Raji (cell line): Measurements from ENCODE around the gene PTMA.

ENCODE experiments used
- POLR2A ChIP-seq: IDR thresholded peaks from 2 replicates; pipeline ENCODE4 v1.6.1; 2011; ENCODE audit warnings: low read depth, low read length, control low read depth; ENCODE audit not compliant: insufficient read depth

PTMA gene

DNA sequence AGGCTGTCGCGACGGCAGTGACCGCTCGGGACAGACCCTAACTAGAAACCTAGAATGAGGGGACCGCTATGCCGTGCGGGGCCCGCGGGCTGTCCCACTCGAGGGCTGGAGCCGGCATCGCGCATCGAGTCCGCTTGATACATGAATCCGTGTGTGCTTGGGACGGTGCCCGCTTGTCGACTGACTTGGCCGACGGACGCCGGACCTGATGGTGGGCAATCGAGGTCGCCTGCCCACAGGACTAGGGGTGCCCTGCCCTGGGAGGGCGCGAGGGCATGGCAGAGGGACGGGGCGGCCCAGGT, 749 bp upstream of the PTMA start:
- no peak for TF ChIP-seq POLR2A

DNA sequence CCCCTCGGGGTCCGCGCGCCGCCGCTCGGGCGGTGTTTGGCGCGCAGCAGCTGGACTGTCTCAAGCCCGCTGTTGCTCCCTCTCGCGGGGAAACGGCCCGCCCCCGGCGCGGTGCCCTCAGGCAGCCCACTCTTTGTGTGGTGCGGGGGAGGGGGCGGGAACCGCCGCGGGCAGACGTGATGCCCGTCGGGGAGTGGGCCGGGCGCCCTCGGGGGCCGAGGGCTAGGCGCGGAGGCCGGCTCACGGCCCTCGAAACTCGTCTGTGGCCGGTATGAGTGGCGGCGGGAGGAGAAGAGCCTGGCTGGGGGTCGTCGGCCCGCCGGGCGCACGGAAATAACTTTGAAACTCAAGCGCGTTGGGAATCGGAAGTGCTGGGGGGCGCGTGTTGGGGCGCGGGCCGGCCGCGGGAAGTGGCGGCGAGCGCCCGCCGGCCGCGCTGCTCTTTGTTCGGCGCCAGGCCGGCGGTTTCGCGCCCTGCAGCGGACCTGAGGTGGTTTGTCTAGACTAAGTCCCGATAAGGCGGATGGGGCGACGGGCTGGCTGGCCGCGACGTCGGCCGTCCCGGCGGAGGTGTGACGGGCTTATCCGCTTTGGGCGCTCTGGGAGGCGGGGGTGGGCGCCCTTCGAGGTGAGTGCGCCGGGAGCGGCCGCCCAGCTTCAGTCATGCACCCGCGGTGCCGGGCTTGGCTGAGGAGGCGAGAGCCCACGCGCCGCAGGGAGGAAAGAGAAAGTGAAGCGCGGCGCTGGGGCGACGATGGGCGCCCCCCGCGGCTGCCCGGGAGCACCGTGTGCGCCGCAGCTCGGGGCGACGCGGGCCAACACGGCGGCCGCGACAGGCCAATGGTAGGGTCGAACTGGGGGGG, 679 bp downstream of the PTMA start:
- TF ChIP-seq POLR2A: no peak

DNA sequence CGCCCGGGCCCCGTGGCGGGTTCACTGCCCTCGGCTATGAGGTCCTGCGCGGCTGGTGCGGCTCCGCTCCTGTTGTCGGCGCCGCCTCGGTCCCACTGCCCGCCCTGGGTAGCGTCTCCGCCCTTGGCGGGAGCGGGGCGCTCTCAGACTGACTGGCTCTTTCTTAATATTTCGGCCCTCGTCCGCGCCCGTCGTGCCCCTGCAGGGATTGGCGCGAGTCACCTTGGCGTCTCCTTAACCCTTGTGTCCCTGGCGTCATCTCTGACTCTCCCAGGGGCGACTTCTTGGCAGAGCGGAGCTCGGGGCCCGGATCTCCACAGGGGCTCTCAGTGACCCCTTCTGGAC, 1.3 kb downstream of the PTMA start:
- TF ChIP-seq POLR2A: no peak

DNA sequence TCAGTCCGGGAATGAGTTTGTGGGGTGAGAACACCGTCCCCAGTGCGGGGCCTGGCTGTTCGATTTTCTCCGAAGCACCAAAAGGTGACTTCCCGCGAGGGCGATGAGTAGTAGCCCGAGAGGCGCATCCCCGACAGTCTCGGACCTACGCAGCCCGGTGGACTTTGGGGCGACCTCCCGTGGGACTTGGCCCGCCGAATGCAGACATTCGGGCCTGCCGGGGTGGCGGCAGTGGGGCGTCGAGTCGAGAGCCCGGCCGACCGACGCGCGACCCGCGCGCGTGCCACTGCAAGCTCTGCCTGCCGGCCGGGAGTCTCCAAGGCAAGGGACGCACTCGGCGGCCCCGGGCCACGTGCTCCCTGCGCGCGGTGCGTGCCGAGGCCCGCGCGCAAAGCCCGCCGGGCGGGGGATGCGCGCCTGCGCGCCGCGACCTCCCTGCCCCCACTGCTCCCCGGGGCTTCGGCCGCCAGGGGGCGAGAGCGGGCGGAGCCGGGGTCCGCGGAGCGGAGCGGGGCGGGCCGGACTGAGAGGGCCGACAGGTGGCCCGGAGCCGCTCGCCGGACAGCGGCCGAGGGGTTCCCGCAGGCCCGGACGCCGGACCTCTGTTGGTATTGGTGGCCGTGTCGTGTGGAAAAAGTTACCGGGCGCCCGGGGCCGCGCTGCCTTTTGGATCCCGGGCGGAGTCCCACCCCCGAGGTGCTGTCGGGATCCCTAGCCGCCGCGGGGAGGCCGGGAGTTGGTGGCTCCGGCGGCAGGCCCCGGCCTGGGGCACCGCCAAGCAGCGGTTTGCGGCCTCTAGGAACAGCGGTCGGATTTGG, 1.9 kb downstream of the PTMA start:
- TF ChIP-seq POLR2A: peak; percentile 86

DNA sequence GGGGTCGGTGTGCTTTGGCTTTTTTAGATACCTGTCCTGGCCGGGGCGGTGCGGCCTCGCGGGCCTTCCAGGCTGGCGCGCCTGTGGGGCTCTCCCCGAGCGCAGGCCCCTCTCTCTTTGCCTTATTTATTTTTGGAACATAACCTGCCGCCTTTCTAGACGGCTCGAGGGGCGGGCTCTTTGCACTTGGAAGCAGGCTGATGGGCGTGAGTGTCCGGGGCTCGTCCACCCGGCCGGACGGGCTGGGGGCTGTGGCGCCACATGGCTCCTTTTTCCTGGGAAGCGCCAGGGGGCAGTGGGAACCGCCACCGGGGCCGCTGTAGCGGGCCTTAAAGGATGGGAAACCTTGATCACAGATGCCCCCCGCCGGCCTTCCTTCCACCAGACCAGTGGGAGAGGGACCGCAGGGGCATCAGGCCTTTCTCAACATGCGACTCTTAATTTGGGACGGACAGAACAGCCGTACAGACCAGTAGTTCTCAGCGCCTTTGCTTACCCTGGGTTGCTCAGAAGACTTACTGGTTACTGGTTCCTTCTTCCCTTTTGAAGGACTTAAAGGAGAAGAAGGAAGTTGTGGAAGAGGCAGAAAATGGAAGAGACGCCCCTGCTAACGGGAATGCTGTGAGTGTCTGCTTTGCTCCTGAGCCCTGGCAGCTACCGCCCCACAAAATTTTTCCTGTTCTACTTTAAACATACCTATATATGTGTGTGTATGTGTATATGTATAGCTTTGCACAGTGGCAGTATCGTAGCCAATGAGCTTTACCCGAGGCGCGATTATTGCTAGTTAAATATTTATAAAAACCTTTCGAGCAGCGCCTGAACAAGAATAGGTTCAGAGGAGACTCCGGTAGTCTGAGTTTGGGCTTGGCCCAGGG, 2.7 kb downstream of the PTMA start:
- TF ChIP-seq POLR2A: no peak

DNA sequence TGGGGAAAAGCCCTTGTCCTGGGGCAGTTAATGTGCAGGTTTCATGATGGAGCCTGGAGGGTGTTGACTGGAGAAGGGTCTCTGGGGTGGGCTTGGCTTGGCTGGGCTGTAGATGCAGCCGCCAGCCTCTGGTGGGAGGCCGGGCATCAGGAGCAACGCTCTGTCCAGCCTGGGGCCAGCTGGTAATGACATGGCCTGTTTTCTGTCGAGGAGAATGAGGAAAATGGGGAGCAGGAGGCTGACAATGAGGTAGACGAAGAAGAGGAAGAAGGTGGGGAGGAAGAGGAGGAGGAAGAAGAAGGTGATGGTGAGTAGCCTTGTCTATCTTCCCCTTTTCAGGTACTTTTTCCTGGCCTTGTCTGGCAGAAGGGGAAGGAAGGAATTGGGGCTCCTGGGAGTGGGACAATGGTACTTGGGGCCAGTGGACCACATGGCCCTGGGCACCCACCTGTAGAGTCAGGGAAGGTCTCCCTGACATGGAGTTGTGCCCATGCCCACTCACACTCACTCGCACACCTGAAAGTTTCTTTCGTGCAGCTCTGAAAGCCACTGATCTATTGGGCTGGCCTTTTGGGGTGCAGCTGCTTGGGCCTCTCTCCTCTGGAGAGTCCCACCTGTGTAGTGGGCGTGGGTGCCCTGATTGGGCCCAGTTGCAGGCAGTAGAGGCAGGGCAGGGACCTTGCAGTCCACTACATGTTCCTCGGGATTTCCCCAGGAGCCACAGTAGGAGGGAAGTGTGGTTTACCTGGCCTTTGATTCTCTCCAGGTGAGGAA, 3.5 kb downstream of the PTMA start:
- TF ChIP-seq POLR2A: no peak

DNA sequence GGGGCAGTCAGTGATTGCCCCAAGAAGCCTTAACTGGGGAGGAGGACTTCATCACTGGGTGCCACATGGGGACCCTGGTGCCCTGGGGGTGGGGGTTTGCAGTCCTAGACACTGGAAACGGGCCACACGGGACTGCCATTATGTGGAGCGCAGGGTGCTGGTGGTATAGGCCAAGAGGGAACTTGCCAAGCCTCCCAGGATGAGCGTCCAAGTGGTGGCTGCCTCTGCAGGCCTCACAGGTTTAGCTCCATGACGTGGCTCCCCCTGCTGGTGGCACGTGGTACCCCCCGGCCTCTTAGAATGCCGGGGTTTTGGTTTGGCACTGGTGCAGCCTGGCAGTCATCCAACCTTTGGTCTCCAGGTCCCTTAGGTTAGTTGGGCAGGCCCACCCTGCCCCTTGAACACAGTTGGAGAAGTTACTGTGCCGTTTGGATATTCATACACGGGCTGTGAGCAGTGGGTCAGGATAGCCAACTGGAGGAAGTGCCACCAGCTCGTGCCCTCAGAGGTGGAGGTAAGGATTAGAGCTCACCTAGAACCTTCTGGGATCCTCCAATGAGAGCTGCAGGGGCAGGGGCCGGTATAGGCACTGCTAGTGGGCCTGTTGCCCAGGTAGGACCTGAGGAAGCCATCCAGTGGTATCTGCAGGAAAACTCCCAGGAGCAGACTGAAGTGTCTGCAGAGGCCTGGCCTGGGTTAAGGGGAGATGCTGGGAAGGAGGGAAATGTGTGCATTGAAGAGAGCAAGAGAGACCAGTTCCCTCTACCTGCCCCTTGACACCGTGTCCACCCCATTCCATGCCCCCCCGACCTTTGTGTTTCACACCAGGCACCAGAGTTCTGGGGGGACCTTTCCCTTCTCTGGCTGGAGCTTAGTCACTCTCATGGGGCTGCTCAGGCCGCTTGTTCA, 5.7 kb downstream of the PTMA start:
- TF ChIP-seq POLR2A: peak; percentile 43

DNA sequence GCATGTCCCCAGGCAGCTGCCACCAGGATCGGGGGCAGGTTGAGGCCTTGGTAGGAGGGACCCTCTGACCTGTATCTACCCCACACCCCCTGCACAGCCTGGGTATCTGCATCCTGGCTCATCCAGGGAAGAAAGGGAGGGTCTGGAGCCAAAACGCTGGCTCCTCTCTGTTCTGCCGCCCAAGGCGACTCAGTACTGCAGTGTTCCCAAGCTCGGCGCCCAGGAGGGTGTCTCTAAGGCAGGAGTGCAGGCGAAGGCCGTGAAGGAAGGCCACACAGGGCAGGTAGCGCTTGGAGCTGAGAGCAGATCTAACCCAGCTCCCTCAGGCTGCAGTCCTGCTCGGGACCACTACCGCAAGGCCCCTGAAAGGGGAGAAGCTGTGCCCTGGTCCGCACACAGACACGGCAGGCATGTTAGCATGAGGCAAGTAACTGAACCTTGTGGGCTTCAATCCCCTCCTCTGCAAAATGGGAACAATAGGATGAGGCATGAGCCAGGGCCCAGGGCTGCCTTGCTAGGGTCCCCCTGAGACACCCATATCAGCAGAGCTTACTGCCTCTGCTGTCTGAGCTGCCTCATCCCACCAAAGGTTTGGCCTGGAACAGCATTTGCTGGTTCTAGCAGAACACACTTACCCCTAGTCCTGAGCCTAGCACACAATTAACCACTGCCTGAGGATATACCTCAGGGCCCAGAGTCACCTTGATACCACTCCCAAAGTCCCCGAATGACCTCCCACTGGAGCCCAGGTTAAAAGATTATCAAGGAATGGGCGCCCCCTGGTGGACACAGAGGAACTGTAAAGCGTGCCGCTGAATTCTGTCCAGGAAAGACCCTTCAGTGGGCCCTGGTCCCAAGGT, 6.5 kb downstream of the PTMA start:
- TF ChIP-seq POLR2A: no peak

DNA sequence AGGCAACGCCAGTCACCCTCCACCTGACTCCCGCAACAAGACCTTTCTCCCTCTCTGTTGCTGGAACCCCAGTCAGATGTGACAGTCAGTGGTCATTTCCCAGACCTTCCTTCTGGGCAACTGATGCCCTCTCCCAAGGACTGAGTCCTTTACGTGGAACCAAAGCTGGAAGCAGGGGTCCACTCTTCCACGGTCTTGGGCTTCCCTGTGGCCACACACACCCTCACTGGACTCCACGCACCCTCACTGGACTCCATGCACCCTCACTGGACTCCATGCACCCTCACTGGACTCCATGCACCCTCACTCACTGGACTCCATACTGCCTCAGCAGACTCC, 7.1 kb downstream of the PTMA start:
- TF ChIP-seq POLR2A: no peak

DNA sequence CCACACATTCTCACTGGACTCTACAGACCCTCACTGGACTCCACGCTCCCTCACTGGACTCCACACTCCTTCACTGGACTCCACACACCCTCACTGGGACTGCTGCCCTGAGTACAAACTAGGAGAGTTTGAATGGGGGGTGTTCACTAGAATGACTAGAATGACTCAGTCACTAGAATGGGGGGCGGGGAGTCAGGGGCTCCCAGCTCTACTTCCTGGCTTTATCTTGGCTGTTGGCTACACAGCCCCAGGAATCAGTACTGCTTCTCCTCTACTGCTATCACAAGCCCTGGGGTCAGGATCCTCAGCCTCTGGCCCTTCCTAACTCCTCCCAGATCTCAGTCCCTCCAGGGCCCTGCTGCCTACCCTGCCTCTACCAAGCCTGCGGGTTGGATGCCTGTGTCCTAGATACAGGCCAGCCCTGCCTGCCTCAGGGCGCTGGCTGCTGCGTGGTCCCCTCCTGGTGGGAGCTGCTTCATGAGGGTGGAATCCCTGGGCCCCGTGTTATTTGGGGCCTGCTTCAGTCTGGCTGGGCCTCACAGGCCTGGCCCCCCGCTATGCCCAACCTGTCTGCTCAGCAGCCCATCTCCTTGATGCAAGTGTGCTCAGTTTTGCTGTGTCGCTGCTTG, 7.8 kb downstream of the PTMA start:
- TF ChIP-seq POLR2A: no peak

DNA sequence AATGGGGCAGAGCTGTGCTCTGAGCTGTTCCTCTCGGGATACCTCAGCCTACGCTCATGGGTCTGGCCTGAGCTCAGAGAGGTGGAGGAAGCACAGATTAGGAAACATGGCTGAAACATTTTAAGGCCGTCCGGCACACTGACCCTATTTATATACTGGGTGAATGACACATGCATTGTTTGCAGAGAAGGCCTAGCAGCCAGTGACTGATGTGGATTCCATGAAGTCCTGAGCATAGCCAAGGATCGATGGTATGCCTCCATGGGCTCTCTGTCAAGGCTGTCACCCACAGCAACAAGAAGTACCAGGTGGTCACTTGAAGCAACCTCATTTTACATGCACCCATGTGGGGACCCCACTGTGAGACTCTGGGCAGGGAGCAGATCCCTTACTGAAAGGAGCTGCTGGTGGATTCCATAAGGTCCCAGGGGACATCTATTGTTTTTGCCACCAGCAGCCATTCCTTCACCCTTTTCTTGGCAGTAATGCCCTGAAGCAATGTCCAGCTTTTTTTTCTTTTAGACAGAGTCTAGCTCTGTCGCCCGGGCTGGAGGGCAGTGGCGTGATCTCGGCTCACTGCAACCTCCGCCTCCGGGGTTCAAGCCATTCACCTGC, 8.4 kb downstream of the PTMA start:
- TF ChIP-seq POLR2A: no peak
